Prostate gland (tissue), 2 donors: ENCODE measurements around the gene RAB39A.
"Not testable (repeated sequence)": the region's sequence is repeated elsewhere in the genome, so short reads cannot be mapped to it uniquely, and the experiment has no call there.

ENCODE experiments used
- CTCF ChIP-seq, 4 experiments: fragments of 200-600 bp in 2 of 4; fragments of 450-650 bp in 2 of 4; sonication (generic) in 2 of 4; IDR thresholded peaks; 1 replicate in 3 of 4; 2 replicates in 1 of 4; pipeline ENCODE4 v1.5.1; 2016 to 2019; ENCODE audit warnings: antibody characterized with exemption in 4 of 4, mild to moderate bottlenecking in 2 of 4, moderate library complexity in 2 of 4
- POLR2A ChIP-seq: fragments of 450-650 bp; IDR thresholded peaks from one replicate; pipeline ENCODE4 v1.6.1; 2016; ENCODE audit warnings: antibody characterized with exemption, mild to moderate bottlenecking
- POLR2AphosphoS5 ChIP-seq: sonication (generic); formaldehyde crosslinking; IDR thresholded peaks from one replicate; pipeline ENCODE4 v1.6.1; 2017; ENCODE audit warnings: antibody characterized with exemption

GRCh38 chr11:107912415-107912814 is 15.8 kb upstream of the RAB39A start:
- not testable (repeated sequence) for TF ChIP-seq CTCF (IDR thresholded peaks at IDR 0.05); POLR2A; POLR2AphosphoS5
